Tibial nerve (tissue), 4 donors: ENCODE data around the gene KAZN.

Source experiments
- EP300 ChIP-seq, 2 donors: sonication (generic); formaldehyde crosslinking; IDR thresholded peaks; one replicate each; pipeline ENCODE4 v1.6.1; 2017; ENCODE audit warnings: antibody characterized with exemption in 2 of 2, mild to moderate bottlenecking in 1 of 2
- POLR2A ChIP-seq, 2 donors: fragments of 450-650 bp; IDR thresholded peaks; one replicate each; pipeline ENCODE4 v1.6.1; 2017; ENCODE audit warnings: antibody characterized with exemption in 2 of 2, mild to moderate bottlenecking in 2 of 2, moderate library complexity in 2 of 2
- TF ChIP-seq, protein P1 (sequence below), 5 experiments: fragments of 200-600 bp in 3 of 5; fragments of 450-650 bp in 2 of 5; sonication (generic) in 3 of 5; IDR thresholded peaks; one replicate each; pipeline ENCODE4 v1.5.1; 2016 to 2019; ENCODE audit warnings: antibody characterized with exemption in 5 of 5, mild to moderate bottlenecking in 3 of 5, moderate library complexity in 2 of 5

GRCh38 chr1:15123925-15124324 lies 525.4 kb downstream of the KAZN start:
- TF ChIP-seq EP300 (IDR thresholded peaks at IDR 0.05) (no peak), POLR2A (IDR thresholded peaks at IDR 0.05) (no peak)
- TF ChIP-seq, protein P1, sequence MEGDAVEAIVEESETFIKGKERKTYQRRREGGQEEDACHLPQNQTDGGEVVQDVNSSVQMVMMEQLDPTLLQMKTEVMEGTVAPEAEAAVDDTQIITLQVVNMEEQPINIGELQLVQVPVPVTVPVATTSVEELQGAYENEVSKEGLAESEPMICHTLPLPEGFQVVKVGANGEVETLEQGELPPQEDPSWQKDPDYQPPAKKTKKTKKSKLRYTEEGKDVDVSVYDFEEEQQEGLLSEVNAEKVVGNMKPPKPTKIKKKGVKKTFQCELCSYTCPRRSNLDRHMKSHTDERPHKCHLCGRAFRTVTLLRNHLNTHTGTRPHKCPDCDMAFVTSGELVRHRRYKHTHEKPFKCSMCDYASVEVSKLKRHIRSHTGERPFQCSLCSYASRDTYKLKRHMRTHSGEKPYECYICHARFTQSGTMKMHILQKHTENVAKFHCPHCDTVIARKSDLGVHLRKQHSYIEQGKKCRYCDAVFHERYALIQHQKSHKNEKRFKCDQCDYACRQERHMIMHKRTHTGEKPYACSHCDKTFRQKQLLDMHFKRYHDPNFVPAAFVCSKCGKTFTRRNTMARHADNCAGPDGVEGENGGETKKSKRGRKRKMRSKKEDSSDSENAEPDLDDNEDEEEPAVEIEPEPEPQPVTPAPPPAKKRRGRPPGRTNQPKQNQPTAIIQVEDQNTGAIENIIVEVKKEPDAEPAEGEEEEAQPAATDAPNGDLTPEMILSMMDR (IDR thresholded peaks at IDR 0.05): no peak
